GM21526 (cell line): ENCODE data around the gene TNRC6B.
"Not testable (repeated sequence)": the region's sequence is repeated elsewhere in the genome, so short reads cannot be mapped to it uniquely, and the experiment has no call there.

ENCODE experiments used
- ATAC-seq: cut with Tn5 transposase; IDR thresholded peaks from one replicate; pipeline ENCODE4 v1.9.1; 2021; ENCODE audit warnings: moderate library complexity; ENCODE audit not compliant: unreplicated experiment, low FRiP score

The TNRC6B gene

DNA sequence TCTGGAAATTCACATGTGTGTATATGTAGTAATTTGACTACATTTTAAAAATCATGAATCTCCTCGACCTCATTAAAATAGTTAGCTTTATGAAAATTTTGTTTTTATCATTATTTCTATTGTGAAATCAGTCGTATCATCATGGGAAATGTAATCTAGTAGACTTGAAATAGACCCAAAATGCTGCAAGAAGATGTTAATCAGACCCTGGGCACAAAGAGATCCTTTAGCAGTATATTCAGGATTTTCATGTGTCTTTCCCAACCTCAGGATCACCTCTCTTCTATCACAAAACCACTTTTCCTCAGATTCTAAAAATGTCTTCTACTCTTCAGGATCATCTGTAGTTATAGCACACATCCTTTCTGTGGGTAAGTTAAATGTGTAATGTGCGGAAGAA lies 93.7 kb downstream of the TNRC6B start:
- no peak for ATAC-seq

DNA sequence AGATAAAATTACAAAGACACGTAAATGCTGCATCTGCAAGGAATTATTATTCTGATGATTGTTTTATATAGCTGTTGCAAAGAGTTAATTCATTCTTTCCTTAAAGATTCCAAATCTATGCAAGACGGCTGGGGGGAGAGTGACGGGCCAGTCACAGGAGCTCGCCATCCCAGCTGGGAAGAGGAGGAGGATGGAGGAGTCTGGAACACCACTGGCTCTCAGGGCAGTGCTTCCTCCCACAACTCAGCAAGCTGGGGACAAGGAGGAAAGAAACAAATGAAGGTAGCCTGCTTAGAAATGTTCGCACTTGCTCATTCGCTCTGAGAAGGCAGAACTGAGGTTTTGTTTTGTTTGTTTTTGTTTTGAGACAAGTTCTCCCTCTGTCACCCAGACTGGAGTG lies 95.6 kb downstream of the TNRC6B start:
- ATAC-seq, result no peak

DNA sequence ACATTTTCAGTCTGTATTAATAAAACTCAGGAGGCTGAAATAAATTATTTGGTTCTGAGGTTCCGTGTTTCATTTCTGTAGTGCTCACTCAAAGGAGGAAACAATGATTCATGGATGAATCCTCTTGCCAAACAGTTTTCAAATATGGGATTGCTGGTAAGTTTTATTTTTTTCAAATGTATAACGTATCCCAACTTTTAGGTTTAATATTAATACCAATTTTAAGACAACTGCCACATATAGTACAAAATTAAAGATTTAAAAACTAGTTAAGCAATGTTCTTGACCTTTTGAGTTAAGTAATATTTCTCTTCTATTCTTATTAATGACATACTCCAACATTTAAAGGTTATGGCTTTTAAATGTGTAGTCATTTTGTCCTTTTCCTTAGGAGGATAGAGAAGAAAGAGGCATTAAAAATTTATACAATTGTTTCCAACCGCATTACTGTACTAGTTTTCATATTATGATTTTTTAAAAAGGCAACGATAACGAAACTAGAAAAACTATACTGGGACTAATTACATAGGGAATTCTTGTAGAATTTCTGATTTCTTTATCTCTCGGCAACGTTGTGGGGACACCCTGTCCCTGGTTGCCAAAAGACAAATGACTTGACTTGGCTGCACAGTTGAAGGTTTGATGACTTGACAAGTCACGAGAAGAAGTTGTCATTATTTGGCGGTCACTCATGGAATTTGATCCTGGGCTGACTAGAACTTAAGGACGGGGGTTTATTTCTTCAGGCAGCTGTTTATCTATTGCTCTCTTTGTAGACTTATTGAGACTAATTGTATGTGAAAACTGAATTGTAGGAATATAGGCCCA lies 99.5 kb downstream of the TNRC6B start:
- no peak for ATAC-seq

DNA sequence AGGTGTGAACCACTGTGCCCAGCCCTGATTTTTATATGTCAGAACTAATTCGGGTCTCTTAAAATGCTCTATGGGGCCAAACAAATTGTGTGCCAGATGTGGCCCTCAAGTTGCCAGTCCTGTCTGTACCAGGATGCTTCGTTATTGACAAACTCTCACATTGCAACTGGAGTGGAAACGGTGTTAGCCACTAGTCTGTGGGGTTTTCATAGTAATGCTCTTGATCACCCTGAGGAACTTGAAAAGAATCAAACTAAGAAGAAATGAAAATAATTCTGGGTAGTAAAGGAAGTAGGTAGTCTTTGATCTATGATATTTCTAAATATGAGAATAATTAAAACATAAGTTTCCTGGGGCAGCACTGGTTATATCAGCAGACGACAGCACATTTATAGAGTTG lies 101.3 kb downstream of the TNRC6B start:
- ATAC-seq, result no peak

DNA sequence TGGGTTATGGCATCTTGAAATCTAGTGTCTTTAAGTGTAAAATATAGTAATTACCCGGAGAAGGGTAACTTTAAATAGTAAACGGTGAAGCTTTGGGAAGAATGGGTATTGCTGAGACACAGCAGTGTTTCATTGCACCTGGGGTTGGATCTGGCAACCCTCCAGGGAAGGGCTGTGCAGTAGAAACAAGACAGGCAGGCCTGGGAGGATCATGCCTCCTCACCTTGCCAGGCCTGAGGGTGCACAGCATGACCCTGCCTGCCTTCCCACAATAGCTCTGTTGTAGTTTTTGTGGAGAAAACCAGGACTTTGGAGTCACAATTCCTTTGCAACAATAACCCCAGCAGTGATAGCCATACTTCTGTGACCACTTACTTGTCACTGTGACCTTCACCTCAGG lies 104.0 kb downstream of the TNRC6B start:
- no peak for ATAC-seq

DNA sequence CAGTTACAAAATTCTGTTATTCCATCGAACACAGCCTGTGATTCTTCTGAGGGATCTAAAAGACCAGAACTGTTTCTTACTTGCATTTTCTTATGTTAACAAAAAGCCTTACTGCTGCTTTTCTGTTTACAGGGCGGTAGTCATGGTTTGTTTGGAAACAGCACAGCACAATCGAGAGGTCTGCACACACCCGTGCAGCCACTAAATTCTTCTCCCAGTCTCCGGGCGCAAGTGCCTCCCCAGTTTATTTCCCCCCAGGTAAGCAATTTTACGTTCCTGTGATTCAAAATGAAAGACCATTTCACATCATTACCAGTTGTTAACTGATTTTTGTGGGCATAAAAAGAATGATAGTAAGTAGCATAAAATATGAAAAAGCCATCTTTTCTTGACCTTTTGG lies 107.8 kb downstream of the TNRC6B start:
- ATAC-seq, result no peak

DNA sequence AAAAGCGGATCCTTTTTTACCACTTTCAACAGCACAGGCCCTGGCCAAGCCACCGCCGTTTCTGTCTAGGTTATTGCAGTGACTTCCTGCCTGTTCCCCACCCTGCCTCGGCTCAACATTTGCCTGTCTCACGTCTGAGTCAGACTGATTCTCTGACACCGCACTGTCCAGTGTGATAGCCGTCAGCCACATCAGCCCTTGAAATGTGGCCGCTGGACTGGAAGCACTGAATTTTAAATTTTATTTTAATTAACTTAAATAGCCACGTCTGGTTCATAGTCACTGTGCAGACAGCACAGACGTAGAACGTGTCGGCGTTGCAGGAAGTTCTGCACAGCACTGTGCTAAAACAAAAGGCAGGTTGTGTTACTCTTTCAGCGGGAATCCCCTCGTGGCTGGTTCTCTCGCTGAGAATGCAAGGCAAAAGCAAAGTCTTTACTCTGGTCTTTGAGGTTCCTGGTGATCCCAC lies 112.3 kb downstream of the TNRC6B start:
- peak; percentile 64 for ATAC-seq

DNA sequence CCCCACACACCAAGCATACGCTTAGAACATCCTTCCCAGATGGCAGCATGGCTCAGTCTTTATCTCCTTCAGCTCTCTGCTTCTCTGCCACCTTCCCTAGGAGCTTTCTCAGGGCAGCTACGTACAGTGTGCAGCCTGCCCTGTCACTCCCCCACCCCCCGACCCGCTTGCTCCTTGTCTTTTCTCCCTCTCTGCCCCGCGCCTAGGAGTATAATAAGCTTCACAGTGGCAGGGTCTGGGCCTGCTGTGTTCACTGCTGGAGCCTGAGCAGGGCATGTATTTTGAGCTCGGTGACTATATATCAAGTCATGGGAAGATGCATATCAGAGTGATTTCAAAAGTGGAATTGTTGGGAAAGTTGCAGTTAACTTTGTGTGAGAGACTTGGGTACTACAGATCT lies 112.8 kb downstream of the TNRC6B start:
- no peak for ATAC-seq

DNA sequence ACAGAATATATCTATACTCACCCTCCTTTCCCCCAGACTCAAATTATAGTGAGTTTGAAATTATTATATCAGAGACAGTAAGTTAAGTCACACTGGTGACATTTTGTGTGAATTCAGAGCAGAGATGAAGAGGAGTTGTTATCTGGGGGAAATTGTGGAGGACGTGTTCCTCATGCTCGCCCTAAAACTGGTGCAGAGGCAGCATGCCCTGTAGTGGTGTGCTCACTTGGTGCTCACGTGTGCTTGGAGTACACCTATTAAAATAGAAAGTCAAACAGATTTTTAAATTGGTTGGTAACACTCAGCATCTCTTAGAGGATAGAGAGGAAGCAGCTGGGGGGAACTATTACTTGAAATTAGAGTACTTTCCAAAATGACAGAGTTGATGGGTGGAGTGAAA lies 117.0 kb downstream of the TNRC6B start:
- ATAC-seq, result no peak

DNA sequence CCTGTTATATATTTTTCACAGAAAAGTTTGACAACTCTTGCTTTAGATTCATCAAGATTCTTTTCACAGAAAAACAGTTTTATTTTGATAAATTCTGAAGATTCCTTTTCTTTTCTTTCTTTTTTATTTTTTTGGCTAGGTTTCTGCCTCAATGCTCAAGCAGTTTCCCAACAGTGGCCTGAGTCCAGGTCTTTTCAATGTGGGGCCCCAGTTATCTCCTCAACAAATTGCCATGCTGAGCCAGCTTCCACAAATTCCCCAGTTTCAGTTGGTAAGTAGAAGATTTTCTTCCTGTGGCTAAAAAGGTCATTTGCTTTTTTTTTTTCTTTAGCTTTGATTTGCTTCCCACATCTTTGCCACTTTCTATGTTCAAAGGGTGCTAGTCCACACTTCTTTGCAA lies 122.6 kb downstream of the TNRC6B start:
- ATAC-seq, result no peak

DNA sequence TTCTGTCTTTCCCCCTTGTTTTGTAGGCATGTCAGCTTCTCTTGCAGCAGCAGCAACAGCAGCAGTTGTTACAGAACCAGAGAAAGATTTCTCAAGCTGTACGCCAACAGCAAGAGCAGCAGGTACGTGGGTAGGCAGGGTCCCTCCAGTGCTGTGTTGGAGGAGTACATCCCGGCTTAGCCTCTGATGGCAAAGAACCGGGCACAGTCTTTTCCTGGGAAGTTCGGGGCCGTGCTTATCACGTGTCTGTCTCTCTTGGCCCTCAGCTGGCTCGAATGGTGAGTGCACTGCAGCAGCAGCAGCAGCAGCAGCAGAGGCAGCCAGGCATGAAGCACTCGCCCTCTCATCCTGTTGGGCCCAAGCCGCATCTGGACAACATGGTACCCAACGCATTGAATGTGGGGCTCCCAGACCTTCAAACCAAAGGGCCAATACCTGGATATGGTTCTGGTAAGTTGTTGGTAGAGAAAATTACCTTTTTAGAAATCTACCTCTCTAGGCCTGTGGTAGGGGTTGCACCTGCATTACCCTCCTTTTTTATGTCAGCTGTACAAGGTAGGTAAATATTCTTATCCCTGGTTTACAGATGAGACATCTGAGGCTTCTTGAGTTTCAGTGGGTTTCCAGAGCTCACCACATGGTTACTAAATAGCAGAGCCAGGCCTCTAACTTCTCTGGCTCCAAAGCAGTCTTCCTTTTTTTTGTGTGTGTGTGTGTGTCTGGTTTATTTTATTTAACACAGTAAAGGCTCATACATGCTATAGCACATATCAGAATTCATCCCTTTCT lies 123.4 kb downstream of the TNRC6B start:
- no peak for ATAC-seq

DNA sequence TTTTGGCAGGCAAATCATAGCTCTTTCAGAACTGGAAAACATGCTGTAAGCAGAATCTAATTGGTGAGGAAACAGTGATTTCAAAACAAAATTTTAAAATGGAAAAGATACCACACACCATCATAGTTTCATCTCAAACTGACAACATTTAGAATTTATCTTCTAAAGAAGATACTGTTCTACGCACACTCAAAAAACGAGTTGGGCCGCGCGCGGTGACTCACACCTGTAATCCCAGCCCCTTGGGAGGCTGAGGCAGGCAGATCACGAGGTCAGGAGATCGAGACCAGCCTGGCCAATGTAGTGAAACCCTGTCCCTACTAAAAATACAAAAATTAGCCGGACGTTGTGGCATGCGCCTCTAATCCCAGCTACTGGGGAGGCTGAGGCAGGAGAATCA lies 124.4 kb downstream of the TNRC6B start:
- ATAC-seq, result no peak

DNA sequence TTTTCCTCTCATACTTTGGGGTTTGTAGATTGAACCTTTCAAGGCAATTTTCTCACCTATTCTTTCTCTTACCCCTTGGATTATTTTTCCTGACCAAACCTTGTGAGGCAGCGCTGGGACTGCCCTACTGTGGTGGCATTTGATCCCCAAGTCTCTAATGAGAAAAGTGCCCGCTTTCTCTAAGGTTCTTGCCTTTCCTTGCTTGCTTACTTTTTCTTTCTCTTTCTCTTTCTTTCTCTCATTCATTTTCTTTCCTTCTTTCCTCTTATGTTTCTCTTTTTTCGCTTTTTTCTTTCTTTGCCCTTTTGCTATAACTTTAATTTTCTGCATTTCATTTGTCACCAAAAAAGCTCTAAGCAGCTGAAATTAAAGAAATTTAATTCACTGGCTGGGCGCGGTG lies 127.9 kb downstream of the TNRC6B start:
- no peak for ATAC-seq

DNA sequence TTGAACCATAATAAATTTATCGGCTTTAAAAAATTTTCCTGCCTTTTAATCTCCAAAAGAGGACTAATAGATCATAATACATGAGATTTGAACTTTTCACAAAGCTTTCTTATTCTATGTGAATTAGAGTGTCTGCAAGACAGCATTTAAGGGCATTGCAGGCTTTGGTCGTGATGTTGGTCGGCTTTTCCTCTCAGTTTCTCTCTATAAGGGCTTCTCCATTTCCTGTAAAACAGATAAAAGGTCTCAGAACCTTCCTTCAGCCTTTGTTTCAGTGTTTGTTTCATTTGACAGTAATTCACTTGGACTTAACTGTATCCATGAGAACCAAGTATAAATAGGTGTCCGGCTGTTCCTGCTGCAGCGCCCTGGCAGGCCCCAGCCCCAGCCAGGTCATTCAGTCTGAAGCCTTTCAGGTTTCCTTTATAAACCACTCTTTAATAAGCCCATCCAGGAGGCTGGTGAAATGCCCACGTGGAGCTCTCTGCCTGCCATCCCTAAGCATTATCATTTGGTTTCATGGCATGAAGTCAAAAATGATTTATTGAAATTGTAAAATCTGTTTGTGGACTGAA lies 131.4 kb downstream of the TNRC6B start:
- ATAC-seq, result no peak

DNA sequence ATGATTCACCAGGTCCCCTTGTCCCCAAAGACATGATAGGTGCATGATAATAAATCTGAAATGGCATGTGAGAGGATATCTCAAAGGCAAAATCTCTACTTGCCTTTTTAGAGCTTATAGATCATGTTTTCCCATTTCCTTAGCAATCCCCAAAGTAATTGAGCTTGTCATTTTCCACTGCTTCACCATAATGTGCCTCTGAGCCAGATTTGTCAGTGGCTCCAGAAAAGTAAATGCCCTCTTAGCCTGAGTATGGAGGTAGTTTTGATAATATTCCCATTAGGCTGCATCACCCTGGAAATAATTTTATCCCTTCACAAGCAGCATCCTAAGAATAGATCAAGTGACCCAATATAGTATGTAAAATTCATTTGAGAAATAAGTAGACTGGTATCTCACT lies 131.9 kb downstream of the TNRC6B start:
- no peak for ATAC-seq

DNA sequence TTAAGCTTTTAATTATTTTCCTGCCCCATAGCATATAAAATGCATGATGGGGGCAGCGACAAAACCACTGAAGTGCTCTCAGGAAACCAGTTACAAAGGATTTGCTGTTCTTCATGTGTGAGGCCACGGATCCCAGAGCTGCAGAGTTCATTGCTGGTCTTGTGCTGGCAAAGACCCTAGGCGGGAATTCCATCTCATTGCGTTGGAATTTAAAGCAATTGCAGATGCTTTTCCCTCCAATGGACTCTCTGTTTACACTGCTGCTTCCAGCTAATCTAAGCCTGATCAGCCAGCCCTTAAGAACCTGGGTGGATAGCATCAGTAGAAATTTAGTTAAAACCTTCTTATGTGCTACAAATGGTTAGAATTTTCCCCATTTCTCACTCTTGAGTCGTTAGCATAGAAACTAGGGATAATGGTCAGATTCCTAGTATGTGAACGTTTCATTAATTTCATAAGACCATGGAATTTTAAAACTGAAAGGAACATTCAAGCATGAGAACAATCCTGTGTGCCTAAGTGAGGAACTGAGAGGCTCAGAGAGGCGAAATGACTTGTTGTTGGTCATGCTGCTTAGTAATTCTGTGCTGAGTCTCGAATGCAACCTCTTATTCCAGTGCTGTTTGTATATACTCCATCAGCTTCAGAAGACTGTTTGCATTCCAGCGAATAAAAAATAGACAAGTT lies 132.5 kb downstream of the TNRC6B start:
- no peak for ATAC-seq

DNA sequence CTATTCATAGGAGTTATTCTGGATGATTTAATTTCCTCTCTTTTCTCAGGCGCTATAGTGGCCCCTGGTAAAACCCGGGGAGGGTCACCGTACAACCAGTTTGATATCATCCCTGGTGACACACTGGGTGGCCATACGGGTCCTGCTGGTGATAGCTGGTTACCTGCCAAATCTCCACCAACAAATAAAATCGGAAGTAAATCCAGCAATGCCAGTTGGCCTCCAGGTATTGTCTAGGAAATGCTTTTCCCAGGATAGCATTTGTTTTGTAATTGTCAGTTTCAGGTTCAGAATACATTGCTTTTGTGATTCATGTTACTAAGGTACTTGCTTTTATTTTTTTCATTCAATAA lies 133.0 kb downstream of the TNRC6B start:
- ATAC-seq, result no peak

DNA sequence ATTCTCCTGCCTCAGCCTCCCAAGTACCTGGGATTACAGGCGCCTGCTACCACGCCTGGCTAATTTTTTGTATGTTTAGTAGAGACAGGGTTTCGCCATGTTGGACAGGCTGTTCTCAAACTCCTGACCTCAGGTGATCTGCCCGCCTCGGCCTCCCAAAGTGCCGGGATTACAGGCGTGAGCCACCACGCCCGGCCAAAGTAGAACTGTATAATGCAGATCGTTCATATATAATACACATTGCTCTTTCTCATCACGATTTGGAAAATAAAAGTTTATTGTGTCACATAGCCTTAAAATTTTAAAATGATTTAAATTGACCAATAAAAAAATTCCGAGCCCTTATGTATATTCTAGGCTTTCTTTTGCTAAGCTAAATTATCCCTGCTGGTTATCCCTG lies 133.9 kb downstream of the TNRC6B start:
- ATAC-seq, result not testable (repeated sequence)

DNA sequence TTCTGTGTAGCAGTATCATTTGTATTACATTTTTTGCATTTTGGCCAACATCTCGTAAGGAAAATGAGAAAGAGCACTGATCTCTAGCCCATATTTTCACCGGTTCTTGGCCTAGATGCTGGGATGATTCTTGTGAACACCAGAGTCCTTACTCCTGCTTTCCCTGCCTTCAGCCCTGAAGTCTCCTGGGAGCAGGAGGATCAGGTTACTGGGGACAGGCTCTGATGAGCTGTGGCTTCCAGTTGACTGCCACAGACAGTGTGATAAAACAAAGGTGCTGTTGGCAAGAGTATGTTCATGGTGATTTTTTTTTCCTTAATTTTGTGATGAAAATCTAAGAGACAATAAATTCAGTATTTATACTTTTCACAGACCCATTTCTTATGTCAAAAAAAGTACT lies 134.3 kb downstream of the TNRC6B start:
- ATAC-seq, result no peak

DNA sequence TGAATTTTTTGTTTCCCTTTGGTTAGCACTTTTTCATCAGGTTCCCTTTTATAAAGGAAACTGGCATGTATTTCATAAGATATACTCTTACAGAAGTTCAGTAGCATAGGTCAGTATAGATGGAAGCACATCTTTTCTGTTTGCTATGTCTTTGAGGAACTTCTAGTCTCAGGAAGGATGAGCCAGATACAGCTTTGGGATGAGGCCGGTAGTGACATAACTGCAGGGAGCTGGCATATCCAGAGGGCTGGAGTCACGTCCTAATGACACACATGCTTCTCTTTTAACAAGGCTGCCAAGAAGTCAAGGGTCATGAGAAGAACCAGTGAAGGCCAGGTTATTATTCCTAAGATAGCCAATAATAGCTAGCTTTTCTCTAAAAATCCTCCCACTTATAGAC lies 135.3 kb downstream of the TNRC6B start:
- no peak for ATAC-seq

DNA sequence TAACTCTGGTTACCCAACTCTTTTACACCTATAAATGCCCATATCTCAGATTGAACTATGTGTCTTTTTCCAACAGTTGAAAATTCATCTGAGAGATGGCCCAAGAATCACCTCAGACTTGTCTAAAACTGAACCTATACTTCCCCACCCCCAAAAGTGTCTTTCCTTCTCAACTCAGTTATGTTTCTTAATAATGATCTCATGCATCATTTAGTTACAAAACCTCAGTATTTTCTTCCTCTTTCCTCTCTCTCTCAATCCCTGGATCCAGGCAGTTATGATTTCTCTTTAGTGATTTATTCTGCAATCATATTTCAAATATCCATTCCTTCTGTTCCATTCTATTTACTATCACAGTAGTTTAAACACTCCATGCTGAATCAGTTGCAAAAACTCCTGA lies 136.3 kb downstream of the TNRC6B start:
- no peak for ATAC-seq
